Chondrocyte (in vitro differentiated cells): ENCODE data around the gene BCL2. TPM values are rescaled to one million over a fixed set of nuclear protein-coding genes. Genes with fewer than 3 reads are reported as not detected.
"Not testable (repeated sequence)": the region's sequence is repeated elsewhere in the genome, so short reads cannot be mapped to it uniquely, and the experiment has no call there.

Source experiments
- DNase-seq: peaks from one replicate; pipeline ENCODE4 v3.0.0; 2021; ENCODE audit warnings: mixed read lengths, low spot score
- H3K27ac Mint-ChIP-seq: one replicate; pipeline ENCODE4 v1.8.0; 2021; ENCODE audit warnings: mild to moderate bottlenecking, moderate library complexity, mixed read lengths; ENCODE audit not compliant: unreplicated experiment
- H3K27me3 Mint-ChIP-seq: 2 replicates; pipeline ENCODE4 v1.8.0; 2021; ENCODE audit warnings: low read depth, mixed read lengths
- H3K36me3 Mint-ChIP-seq: 2 replicates; pipeline ENCODE4 v1.8.0; 2021; ENCODE audit warnings: low read depth, mixed read lengths
- H3K4me1 Mint-ChIP-seq: 2 replicates; pipeline ENCODE4 v1.8.0; 2021; ENCODE audit warnings: low read depth, mild to moderate bottlenecking, mixed read lengths
- H3K4me3 Mint-ChIP-seq: one replicate; pipeline ENCODE4 v1.8.0; 2021; ENCODE audit warnings: mild to moderate bottlenecking, moderate library complexity, mixed read lengths; ENCODE audit not compliant: unreplicated experiment
- H3K9me3 Mint-ChIP-seq: 2 replicates; pipeline ENCODE4 v1.8.0; 2021; ENCODE audit warnings: low read depth, mixed read lengths
- total RNA-seq: library from RNA; stranded (reverse); gene quantifications from 3 replicates; pipeline ENCODE4 v1.2.1, GENCODE V29; 2021
- TF ChIP-seq, protein P1 (sequence below): fragments of 200-600 bp; sonication (generic); IDR thresholded peaks from 2 replicates; pipeline ENCODE4 v1.5.0; 2021; ENCODE audit warnings: antibody characterized with exemption, mild to moderate bottlenecking, moderate library complexity

Gene BCL2
- total RNA-seq, 1 donor from 2014 or later, result 8.6 TPM

DNA sequence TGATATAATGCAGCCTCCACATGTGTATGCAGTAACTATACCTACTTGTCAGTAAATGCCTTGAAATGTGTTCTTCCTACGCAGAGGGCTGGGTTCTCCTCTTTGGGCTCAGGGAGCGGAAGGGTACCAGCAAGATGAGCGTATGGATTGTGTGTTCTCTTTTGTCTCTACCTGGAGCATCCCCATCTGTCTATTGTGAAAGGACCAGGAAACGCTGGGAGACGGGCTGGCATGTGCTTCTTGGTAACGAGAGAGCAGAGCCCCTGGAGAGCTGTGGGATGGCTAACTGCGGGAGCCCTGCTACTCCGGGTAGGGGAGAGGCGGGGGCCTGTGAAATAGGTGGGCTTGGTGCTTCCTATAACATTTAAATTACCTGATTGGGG lies 80.9 kb downstream of the BCL2 start:
- H3K36me3 Mint-ChIP-seq, result no peaks in the 10 kb centered on the region
- peak overlapping the region; percentile 57 for H3K4me3 Mint-ChIP-seq
- H3K27me3 Mint-ChIP-seq, result no peaks in the 10 kb centered on the region
- TF ChIP-seq, protein P1, sequence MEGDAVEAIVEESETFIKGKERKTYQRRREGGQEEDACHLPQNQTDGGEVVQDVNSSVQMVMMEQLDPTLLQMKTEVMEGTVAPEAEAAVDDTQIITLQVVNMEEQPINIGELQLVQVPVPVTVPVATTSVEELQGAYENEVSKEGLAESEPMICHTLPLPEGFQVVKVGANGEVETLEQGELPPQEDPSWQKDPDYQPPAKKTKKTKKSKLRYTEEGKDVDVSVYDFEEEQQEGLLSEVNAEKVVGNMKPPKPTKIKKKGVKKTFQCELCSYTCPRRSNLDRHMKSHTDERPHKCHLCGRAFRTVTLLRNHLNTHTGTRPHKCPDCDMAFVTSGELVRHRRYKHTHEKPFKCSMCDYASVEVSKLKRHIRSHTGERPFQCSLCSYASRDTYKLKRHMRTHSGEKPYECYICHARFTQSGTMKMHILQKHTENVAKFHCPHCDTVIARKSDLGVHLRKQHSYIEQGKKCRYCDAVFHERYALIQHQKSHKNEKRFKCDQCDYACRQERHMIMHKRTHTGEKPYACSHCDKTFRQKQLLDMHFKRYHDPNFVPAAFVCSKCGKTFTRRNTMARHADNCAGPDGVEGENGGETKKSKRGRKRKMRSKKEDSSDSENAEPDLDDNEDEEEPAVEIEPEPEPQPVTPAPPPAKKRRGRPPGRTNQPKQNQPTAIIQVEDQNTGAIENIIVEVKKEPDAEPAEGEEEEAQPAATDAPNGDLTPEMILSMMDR, result no peak
- no peak for DNase-seq
- H3K27ac Mint-ChIP-seq, result peak overlapping the region; percentile 97
- H3K4me1 Mint-ChIP-seq, result peaks cover 39% of the 10 kb centered on the region
- no peaks in the 10 kb centered on the region for H3K9me3 Mint-ChIP-seq

GRCh38 chr18:63237881-63238692 lies 81.5 kb downstream of the BCL2 start:
- H3K27me3 Mint-ChIP-seq, result no peaks in the 10 kb centered on the region
- peak overlapping the region; percentile 57 for H3K4me3 Mint-ChIP-seq
- H3K9me3 Mint-ChIP-seq, result no peaks in the 10 kb centered on the region
- H3K4me1 Mint-ChIP-seq, result peaks cover 39% of the 10 kb centered on the region
- TF ChIP-seq, protein P1, result no peak
- no peak for DNase-seq
- H3K36me3 Mint-ChIP-seq, result no peaks in the 10 kb centered on the region
- H3K27ac Mint-ChIP-seq, result peak overlapping the region; percentile 97

GRCh38 chr18:63236921-63237846 lies 82.4 kb downstream of the BCL2 start:
- TF ChIP-seq, protein P1, result no peak
- H3K4me3 Mint-ChIP-seq, result peak overlapping the region; percentile 57
- H3K27ac Mint-ChIP-seq, result peak overlapping the region; percentile 97
- peaks cover 39% of the 10 kb centered on the region for H3K4me1 Mint-ChIP-seq
- DNase-seq, result no peak
- no peaks in the 10 kb centered on the region for H3K27me3 Mint-ChIP-seq
- H3K9me3 Mint-ChIP-seq, result no peaks in the 10 kb centered on the region
- H3K36me3 Mint-ChIP-seq, result no peaks in the 10 kb centered on the region

DNA sequence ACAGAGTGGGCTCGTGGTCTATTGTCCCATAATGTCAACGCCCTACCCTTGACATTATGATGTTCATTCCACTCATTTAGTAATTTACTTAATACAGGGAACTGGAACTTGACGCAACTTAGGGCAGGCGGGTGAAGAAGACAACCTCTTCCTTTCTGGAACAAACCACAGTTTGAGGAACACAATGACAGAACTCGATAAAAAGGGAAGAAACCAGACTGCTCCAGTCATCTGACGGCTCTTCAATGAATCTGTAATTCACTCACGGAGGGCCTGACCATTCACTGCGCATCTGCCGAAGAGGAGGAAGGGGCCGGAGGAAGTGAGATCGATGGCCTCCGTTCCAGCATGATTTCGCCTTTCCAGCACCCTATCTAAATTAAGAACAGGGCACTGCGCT lies 83.2 kb downstream of the BCL2 start:
- H3K27ac Mint-ChIP-seq, result peak overlapping the region; percentile 33
- no peak overlapping the region for H3K4me3 Mint-ChIP-seq
- H3K27me3 Mint-ChIP-seq, result no peaks in the 10 kb centered on the region
- DNase-seq, result no peak
- H3K36me3 Mint-ChIP-seq, result no peaks in the 10 kb centered on the region
- H3K4me1 Mint-ChIP-seq, result peaks cover 39% of the 10 kb centered on the region
- no peaks in the 10 kb centered on the region for H3K9me3 Mint-ChIP-seq
- TF ChIP-seq, protein P1, result no peak

GRCh38 chr18:63235920-63236319 lies 83.6 kb downstream of the BCL2 start:
- H3K27me3 Mint-ChIP-seq, H3K36me3 Mint-ChIP-seq, H3K4me3 Mint-ChIP-seq, H3K9me3 Mint-ChIP-seq, H3K27ac Mint-ChIP-seq, DNase-seq: not testable (repeated sequence)
- peaks cover 39% of the 10 kb centered on the region for H3K4me1 Mint-ChIP-seq
